Uterus (tissue), 4 donors: Measurements from ENCODE around the gene OTOG. TPM values are rescaled to one million over a fixed set of nuclear protein-coding genes. Genes with fewer than 3 reads are reported as not detected.

Experiments used
- DNase-seq, 2 donors: peaks; one replicate each; pipeline ENCODE4 v3.0.0-alpha.2; 2019 to 2020
- H3K27ac ChIP-seq, 2 donors: fragments of 200-600 bp; sonication (generic); 1 replicate in 1 of 2; 2 replicates in 1 of 2; pipeline ENCODE4 v1.5.1; 2016 to 2018
- H3K27me3 ChIP-seq, 2 donors: fragments of 200-600 bp; sonication (generic); one replicate each; pipeline ENCODE4 v1.5.1; 2018 to 2019; ENCODE audit warnings: control low read depth in 1 of 2
- H3K36me3 ChIP-seq, 2 donors: fragments of 200-600 bp; sonication (generic); one replicate each; pipeline ENCODE4 v1.5.1; 2019; ENCODE audit warnings: control low read depth in 1 of 2
- H3K4me1 ChIP-seq, 2 donors: fragments of 200-600 bp; sonication (generic); one replicate each; pipeline ENCODE4 v1.5.1; 2018 to 2019; ENCODE audit warnings: control low read depth in 1 of 2
- H3K4me3 ChIP-seq, 2 donors: fragments of 200-600 bp; sonication (generic); 1 replicate in 1 of 2; 2 replicates in 1 of 2; pipeline ENCODE4 v1.5.1; 2018 to 2019; ENCODE audit warnings: mild to moderate bottlenecking in 1 of 2
- H3K9me3 ChIP-seq, 2 donors: fragments of 200-600 bp; sonication (generic); one replicate each; pipeline ENCODE4 v1.5.1; 2019; ENCODE audit warnings: control low read depth in 1 of 2
- CTCF ChIP-seq, 4 experiments: fragments of 200-600 bp in 2 of 4; fragments of 450-650 bp in 2 of 4; sonication (generic) in 2 of 4; IDR thresholded peaks; one replicate each; pipeline ENCODE4 v1.5.1; 2016 to 2019; ENCODE audit warnings: antibody characterized with exemption in 4 of 4, mild to moderate bottlenecking in 2 of 4, moderate library complexity in 1 of 4
- POLR2A ChIP-seq, 2 donors: fragments of 450-650 bp; IDR thresholded peaks; one replicate each; pipeline ENCODE4 v1.6.1; 2016; ENCODE audit warnings: antibody characterized with exemption in 2 of 2, mild to moderate bottlenecking in 1 of 2, moderate library complexity in 1 of 2
- intact Hi-C: fragments of 100-400 bp; cut with DNase I; formaldehyde crosslinking; loops from one replicate; pipeline ENCODE4 v1.15.1; 2023; ENCODE audit warnings: low total_unique reads
- total RNA-seq, 4 donors: library from RNA; depleted of rRNA in 3 of 4; stranded (reverse); fragments of >200 nt in 3 of 4; gene quantifications; one replicate each; pipeline versions ENCODE4 v1.1.0 to v1.2.4, GENCODE V29; 2014 to 2023
- donor health status: DM: yes; HTN: yes; CAD: no.

OTOG gene
- total RNA-seq, 4 donors from 2014 or later = under 0.01 TPM; not detected in 3

- Histone ChIP-seq H3K9me3 (no peaks in the 10 kb centered on the region), H3K4me3 (no peak overlapping the region), H3K4me1 (no peaks in the 10 kb centered on the region), H3K36me3 (no peaks in the 10 kb centered on the region), H3K27me3 (no peaks in the 10 kb centered on the region), H3K27ac (no peak overlapping the region)
- DNase-seq = no peak
- intact Hi-C loops = no loop called here
- no peak for TF ChIP-seq POLR2A (IDR thresholded peaks at IDR 0.05)
- no peak for TF ChIP-seq CTCF (IDR thresholded peaks at IDR 0.05)
These were observed 139.3 kb downstream of the OTOG start for GRCh38 chr11:17686231-17686980.

GRCh38 chr11:17687946-17688670 is 141.0 kb downstream of the OTOG start:
- no peaks in the 10 kb centered on the region for H3K9me3 ChIP-seq
- no peaks in the 10 kb centered on the region for H3K36me3 ChIP-seq
- no peak overlapping the region for H3K4me3 ChIP-seq
- H3K27me3 ChIP-seq = no peaks in the 10 kb centered on the region
- TF ChIP-seq CTCF (IDR thresholded peaks at IDR 0.05) (no peak), POLR2A (IDR thresholded peaks at IDR 0.05) (no peak)
- H3K4me1 ChIP-seq = no peaks in the 10 kb centered on the region
- DNase-seq = no peak
- intact Hi-C loops = no loop called here
- H3K27ac ChIP-seq = no peak overlapping the region

- no peaks in the 10 kb centered on the region for H3K9me3 ChIP-seq
- intact Hi-C loops = no loop called here
- no peak for DNase-seq
- H3K27ac ChIP-seq = no peak overlapping the region
- TF ChIP-seq POLR2A (IDR thresholded peaks at IDR 0.05) (no peak), CTCF (IDR thresholded peaks at IDR 0.05) (no peak)
- no peaks in the 10 kb centered on the region for H3K27me3 ChIP-seq
- H3K4me1 ChIP-seq = no peaks in the 10 kb centered on the region
- H3K4me3 ChIP-seq = no peak overlapping the region
- H3K36me3 ChIP-seq = no peaks in the 10 kb centered on the region
These were observed 144.5 kb downstream of the OTOG start for GRCh38 chr11:17691550-17691949.

GRCh38 chr11:17691976-17692375 is 144.9 kb downstream of the OTOG start:
- Histone ChIP-seq H3K4me1 (no peaks in the 10 kb centered on the region), H3K4me3 (no peak overlapping the region), H3K9me3 (no peaks in the 10 kb centered on the region), H3K27ac (no peak overlapping the region), H3K27me3 (no peaks in the 10 kb centered on the region), H3K36me3 (no peaks in the 10 kb centered on the region)
- intact Hi-C loops = no loop called here
- DNase-seq = no peak
- TF ChIP-seq CTCF (IDR thresholded peaks at IDR 0.05) (no peak), POLR2A (IDR thresholded peaks at IDR 0.05) (no peak)

- no peaks in the 10 kb centered on the region for H3K36me3 ChIP-seq
- no peak overlapping the region for H3K4me3 ChIP-seq
- no peaks in the 10 kb centered on the region for H3K4me1 ChIP-seq
- no peak overlapping the region for H3K27ac ChIP-seq
- intact Hi-C loops = no loop called here
- no peaks in the 10 kb centered on the region for H3K9me3 ChIP-seq
- TF ChIP-seq POLR2A (IDR thresholded peaks at IDR 0.05) (no peak), CTCF (IDR thresholded peaks at IDR 0.05) (no peak)
- no peaks in the 10 kb centered on the region for H3K27me3 ChIP-seq
- DNase-seq = no peak
These were observed 145.9 kb downstream of the OTOG start for GRCh38 chr11:17692931-17693330.
